Measurements from ENCODE around the gene GH1.

- TF ChIP-seq CTCF (IDR thresholded peaks at IDR 0.05) (no peak), POLR2A (IDR thresholded peaks at IDR 0.05) (no peak), POLR2AphosphoS5 (IDR thresholded peaks at IDR 0.05; ENCODE audit: insufficient read depth in 1 of 2, low read depth in 1 of 2) (no peak)
Observed at GRCh38 chr17:63961355-63962212, 42.9 kb upstream of the GH1 start.

Measured in vagina (tissue), 2 donors.